K562 (cell line): ENCODE measurements around the gene FEV. TPM values are rescaled to one million over a fixed set of nuclear protein-coding genes. Genes with fewer than 3 reads are reported as not detected.
A peak's percentile ranks its signal among the peaks of the same experiment; 100 is the strongest.

ENCODE experiments used
- CBX2 ChIP-seq: fragments of 200-600 bp; sonication (generic); IDR thresholded peaks from one replicate; pipeline ENCODE4 v1.6.1; 2012; ENCODE audit warnings: mild to moderate bottlenecking, low read length, inconsistent platforms; ENCODE audit not compliant: insufficient read depth, poor library complexity, severe bottlenecking
- GABPB1 ChIP-seq: sonication (generic); formaldehyde crosslinking; IDR thresholded peaks from 2 replicates; pipeline ENCODE4 v1.8.0; 2022; ENCODE audit warnings: mild to moderate bottlenecking, missing genetic modification reagents
- GTF2A2 ChIP-seq: IDR thresholded peaks from 2 replicates; pipeline ENCODE4 v1.6.1; 2016; ENCODE audit warnings: mild to moderate bottlenecking, missing genetic modification characterization, missing compliant biosample characterization
- JUNB ChIP-seq: fragments of 450-650 bp; formaldehyde crosslinking; conservative IDR thresholded peaks from 2 replicates; pipeline ENCODE4 v1.4.0; 2020; ENCODE audit warnings: mild to moderate bottlenecking
- KDM1A ChIP-seq, 2 experiments: fragments of 450-650 bp; IDR thresholded peaks; 2 replicates each; pipeline ENCODE4 v1.6.1; 2016; ENCODE audit warnings: mild to moderate bottlenecking in 2 of 2
- PHF21A ChIP-seq: fragments of 450-650 bp; IDR thresholded peaks from 2 replicates; pipeline ENCODE4 v1.6.1; 2017; ENCODE audit warnings: low read depth, borderline replicate concordance
- SMAD4 ChIP-seq: fragments of 250-450 bp; sonication (Bioruptor Pico); conservative IDR thresholded peaks from 2 replicates; pipeline ENCODE4 v1.8.0; 2021; ENCODE audit warnings: inconsistent platforms, mild to moderate bottlenecking, moderate library complexity
- THAP7 ChIP-seq: fragments of 250-450 bp; sonication (Bioruptor Pico); IDR thresholded peaks from 2 replicates; pipeline ENCODE4 v1.5.0; 2021
- USF2 ChIP-seq: sonication (generic); formaldehyde crosslinking; IDR thresholded peaks from 2 replicates; pipeline ENCODE4 v1.5.0; 2020; ENCODE audit warnings: missing genetic modification reagents
- YBX1 ChIP-seq: fragments of 450-650 bp; IDR thresholded peaks from 2 replicates; pipeline ENCODE4 v1.7.1; 2016; ENCODE audit warnings: mild to moderate bottlenecking
- ZNF408 ChIP-seq: fragments of 250-450 bp; sonication (Bioruptor Pico); IDR thresholded peaks from 2 replicates; pipeline ENCODE4 v1.4.0; 2020; ENCODE audit warnings: low read depth, mild to moderate bottlenecking, moderate library complexity
- ZNF592 ChIP-seq: fragments of 450-650 bp; IDR thresholded peaks from 2 replicates; pipeline ENCODE4 v1.6.1; 2017; ENCODE audit warnings: antibody characterized with exemption, mild to moderate bottlenecking
- polyA plus RNA-seq, 8 experiments: library from polyadenylated mRNA; depleted of rRNA in 4 of 8; stranded (reverse) in 5 of 8; unstranded in 3 of 8; fragments of >200 nt; fragmentation: Nextera tagmentation in 2 of 8; fragmentation: Illumina TruSeq in 1 of 8; extraction: Ambion mirVana in 2 of 8; extraction: Trizol in 1 of 8; gene quantifications; 2 replicates each; pipeline versions ENCODE4 v1.2.1 to v1.2.3, GENCODE V29; 2011 to 2014; ENCODE audit warnings: inconsistent platforms in 1 of 8, missing spikeins in 1 of 8
- total RNA-seq, 7 experiments: library from RNA; depleted of rRNA in 6 of 7; stranded (reverse); fragments of >200 nt in 6 of 7; fragmentation: Illumina TruSeq in 2 of 7; extraction: Trizol in 2 of 7; gene quantifications; 2 replicates each; pipeline versions ENCODE4 v1.2.1 to v1.2.3, GENCODE V29; 2011 to 2021; ENCODE audit warnings: low replicate concordance in 1 of 7
- TF ChIP-seq, protein P1 (sequence below): sonication (generic); formaldehyde crosslinking; IDR thresholded peaks from 2 replicates; pipeline ENCODE4 v1.8.0; 2022; ENCODE audit warnings: mild to moderate bottlenecking, missing genetic modification reagents
- TF ChIP-seq, protein P2 (sequence below), 3 experiments: IDR thresholded peaks in 2 of 3; conservative IDR thresholded peaks in 1 of 3; 2 replicates each; pipeline ENCODE4 v1.5.1; 2011 to 2012; ENCODE audit warnings: low read length in 3 of 3, mild to moderate bottlenecking in 3 of 3, control low read depth in 2 of 3, improper control_type of control experiment in 1 of 3, inconsistent platforms in 1 of 3, low read depth in 1 of 3, mixed read lengths in 1 of 3, moderate library complexity in 1 of 3; ENCODE audit not compliant: insufficient read depth in 2 of 3
- TF ChIP-seq, protein P3 (sequence below): sonication (generic); formaldehyde crosslinking; IDR thresholded peaks from 2 replicates; pipeline ENCODE4 v1.8.0; 2022; ENCODE audit warnings: mild to moderate bottlenecking, low read depth, missing genetic modification reagents

FEV gene
- total and polyA plus RNA-seq, 9 of the 15 experiments (the other 6 are each of a cell fraction or from before 2014, with no cell fraction given): 0.08 to 1.6 (median 0.62) TPM; not detected in 1

DNA sequence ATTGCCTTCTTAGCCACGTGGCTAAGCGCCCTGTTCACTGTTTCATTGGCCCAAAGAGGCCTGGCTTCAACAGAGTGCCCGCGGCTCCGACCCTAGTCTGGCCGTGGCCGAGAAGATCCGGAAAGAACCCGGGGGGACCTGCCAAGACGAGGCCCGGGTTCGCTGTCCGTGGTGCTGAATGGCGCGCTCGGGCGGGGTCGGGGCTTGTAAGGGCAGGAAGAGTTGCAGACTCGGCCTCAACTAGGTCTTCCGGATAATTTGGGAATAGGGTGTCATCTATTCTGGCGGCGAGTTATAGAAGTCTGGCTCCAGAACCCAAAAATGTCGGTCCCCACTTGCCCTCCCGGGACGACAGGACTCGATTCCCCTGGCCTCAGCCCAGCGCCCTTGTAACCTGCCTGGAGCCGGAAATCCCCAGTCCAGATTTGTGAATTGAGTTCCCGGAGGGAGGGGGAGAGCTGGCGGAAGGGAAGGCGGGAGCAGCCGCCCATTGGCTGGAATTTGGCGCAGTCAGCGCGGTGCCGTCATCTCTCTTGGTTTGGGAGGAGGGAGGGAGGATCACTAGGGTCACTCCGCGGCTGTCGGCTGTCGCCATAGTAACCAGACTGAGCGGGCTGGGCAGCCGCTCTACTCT lies 22.0 kb downstream of the FEV start (continued):
- TF ChIP-seq, protein P1, sequence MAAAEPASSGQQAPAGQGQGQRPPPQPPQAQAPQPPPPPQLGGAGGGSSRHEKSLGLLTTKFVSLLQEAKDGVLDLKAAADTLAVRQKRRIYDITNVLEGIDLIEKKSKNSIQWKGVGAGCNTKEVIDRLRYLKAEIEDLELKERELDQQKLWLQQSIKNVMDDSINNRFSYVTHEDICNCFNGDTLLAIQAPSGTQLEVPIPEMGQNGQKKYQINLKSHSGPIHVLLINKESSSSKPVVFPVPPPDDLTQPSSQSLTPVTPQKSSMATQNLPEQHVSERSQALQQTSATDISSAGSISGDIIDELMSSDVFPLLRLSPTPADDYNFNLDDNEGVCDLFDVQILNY (CRISPR knock-in tag): no peak
- peak; percentile 32; the same call in 1 of the 2 replicates for TF ChIP-seq PHF21A
- TF ChIP-seq, protein P2, sequence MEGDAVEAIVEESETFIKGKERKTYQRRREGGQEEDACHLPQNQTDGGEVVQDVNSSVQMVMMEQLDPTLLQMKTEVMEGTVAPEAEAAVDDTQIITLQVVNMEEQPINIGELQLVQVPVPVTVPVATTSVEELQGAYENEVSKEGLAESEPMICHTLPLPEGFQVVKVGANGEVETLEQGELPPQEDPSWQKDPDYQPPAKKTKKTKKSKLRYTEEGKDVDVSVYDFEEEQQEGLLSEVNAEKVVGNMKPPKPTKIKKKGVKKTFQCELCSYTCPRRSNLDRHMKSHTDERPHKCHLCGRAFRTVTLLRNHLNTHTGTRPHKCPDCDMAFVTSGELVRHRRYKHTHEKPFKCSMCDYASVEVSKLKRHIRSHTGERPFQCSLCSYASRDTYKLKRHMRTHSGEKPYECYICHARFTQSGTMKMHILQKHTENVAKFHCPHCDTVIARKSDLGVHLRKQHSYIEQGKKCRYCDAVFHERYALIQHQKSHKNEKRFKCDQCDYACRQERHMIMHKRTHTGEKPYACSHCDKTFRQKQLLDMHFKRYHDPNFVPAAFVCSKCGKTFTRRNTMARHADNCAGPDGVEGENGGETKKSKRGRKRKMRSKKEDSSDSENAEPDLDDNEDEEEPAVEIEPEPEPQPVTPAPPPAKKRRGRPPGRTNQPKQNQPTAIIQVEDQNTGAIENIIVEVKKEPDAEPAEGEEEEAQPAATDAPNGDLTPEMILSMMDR (IDR thresholded peaks at IDR 0.05 in 2 of 3, conservative IDR thresholded peaks at IDR 0.05 in 1 of 3; ENCODE audit: insufficient read depth in 2 of 3, low read depth in 1 of 3, low read length in 3 of 3): no peak
- TF ChIP-seq KDM1A (IDR thresholded peaks at IDR 0.05): peak in 1 of 2 experiments; percentile 44; a peak in 1 of 4 replicates
- TF ChIP-seq THAP7 (CRISPR knock-in tag): no peak
- no peak for TF ChIP-seq ZNF592
- no peak for TF ChIP-seq USF2 (CRISPR knock-in tag)
- TF ChIP-seq, protein P3, sequence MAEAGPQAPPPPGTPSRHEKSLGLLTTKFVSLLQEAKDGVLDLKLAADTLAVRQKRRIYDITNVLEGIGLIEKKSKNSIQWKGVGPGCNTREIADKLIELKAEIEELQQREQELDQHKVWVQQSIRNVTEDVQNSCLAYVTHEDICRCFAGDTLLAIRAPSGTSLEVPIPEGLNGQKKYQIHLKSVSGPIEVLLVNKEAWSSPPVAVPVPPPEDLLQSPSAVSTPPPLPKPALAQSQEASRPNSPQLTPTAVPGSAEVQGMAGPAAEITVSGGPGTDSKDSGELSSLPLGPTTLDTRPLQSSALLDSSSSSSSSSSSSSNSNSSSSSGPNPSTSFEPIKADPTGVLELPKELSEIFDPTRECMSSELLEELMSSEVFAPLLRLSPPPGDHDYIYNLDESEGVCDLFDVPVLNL (CRISPR knock-in tag): no peak
- no peak for TF ChIP-seq YBX1
- TF ChIP-seq JUNB (CRISPR knock-in tag): no peak
- TF ChIP-seq GABPB1 (CRISPR knock-in tag): peak; percentile 14; the same call in 1 of the 2 replicates
- TF ChIP-seq ZNF408 (CRISPR knock-in tag): no peak
- TF ChIP-seq GTF2A2 (tag): no peak
- 0 out of 2 replicates have a peak, but pooled peaks have one; percentile 48 for TF ChIP-seq SMAD4 (CRISPR knock-in tag)
- TF ChIP-seq CBX2: no peak
